H9 (cell line): ENCODE results near the gene NEMF. TPM values are rescaled to one million over a fixed set of nuclear protein-coding genes. Genes with fewer than 3 reads are reported as not detected.

ENCODE experiments used
- DNase-seq: peaks from one replicate; pipeline ENCODE4 v3.0.0-alpha.2; 2017
- H2AFZ ChIP-seq: one replicate; pipeline ENCODE4 v1.6.1; 2013; ENCODE audit warnings: mild to moderate bottlenecking, low read length, control low read depth, moderate library complexity
- H2AK5ac ChIP-seq: 2 replicates; pipeline ENCODE4 v1.6.1; 2013; ENCODE audit warnings: low read length, control low read depth, mixed read lengths; ENCODE audit not compliant: insufficient read length
- H2BK120ac ChIP-seq: one replicate; pipeline ENCODE4 v1.6.1; 2013; ENCODE audit warnings: low read depth, mild to moderate bottlenecking, low read length, control low read depth, inconsistent platforms; ENCODE audit not compliant: poor library complexity, severe bottlenecking
- H2BK12ac ChIP-seq: 2 replicates; pipeline ENCODE4 v1.6.1; 2013; ENCODE audit warnings: low read length, control low read depth, mixed read lengths, low read depth; ENCODE audit not compliant: insufficient read length
- H2BK15ac ChIP-seq: 2 replicates; pipeline ENCODE4 v1.6.1; 2013; ENCODE audit warnings: low read depth, low read length, control low read depth
- H2BK20ac ChIP-seq: one replicate; pipeline ENCODE4 v1.6.1; 2013; ENCODE audit warnings: low read depth, mild to moderate bottlenecking, low read length, control low read depth, inconsistent platforms; ENCODE audit not compliant: poor library complexity, severe bottlenecking
- H2BK5ac ChIP-seq: 2 replicates; pipeline ENCODE4 v1.6.1; 2013; ENCODE audit warnings: low read length, control low read depth, mixed read lengths; ENCODE audit not compliant: insufficient read length
- H3K14ac ChIP-seq: 2 replicates; pipeline ENCODE4 v1.6.1; 2013; ENCODE audit warnings: low read length, control low read depth; ENCODE audit not compliant: insufficient read depth
- H3K18ac ChIP-seq: 2 replicates; pipeline ENCODE4 v1.6.1; 2013; ENCODE audit warnings: low read depth, mild to moderate bottlenecking, mixed read lengths, low read length, control low read depth; ENCODE audit not compliant: insufficient read length
- H3K23ac ChIP-seq: 2 replicates; pipeline ENCODE4 v1.6.1; 2013; ENCODE audit warnings: low read length, control low read depth, mixed read lengths, low read depth; ENCODE audit not compliant: insufficient read length
- H3K23me2 ChIP-seq: 2 replicates; pipeline ENCODE4 v1.6.1; 2013; ENCODE audit warnings: low read depth, mild to moderate bottlenecking, mixed read lengths, low read length, control low read depth; ENCODE audit not compliant: insufficient read length, poor library complexity, severe bottlenecking
- H3K27ac ChIP-seq: 2 replicates; pipeline ENCODE4 v1.5.1; 2013; ENCODE audit warnings: low read length, control low read depth, mixed read lengths, low read depth; ENCODE audit not compliant: insufficient read length
- H3K27me3 ChIP-seq: 2 replicates; pipeline ENCODE4 v1.6.1; 2013; ENCODE audit warnings: low read length, control low read depth, inconsistent platforms; ENCODE audit not compliant: insufficient read depth
- H3K4ac ChIP-seq: 2 replicates; pipeline ENCODE4 v1.6.1; 2013; ENCODE audit warnings: low read depth, mild to moderate bottlenecking, control low read depth, inconsistent platforms, low read length, moderate library complexity
- H3K4me1 ChIP-seq: 2 replicates; pipeline ENCODE4 v1.6.1; 2013; ENCODE audit warnings: low read length, control low read depth, inconsistent platforms; ENCODE audit not compliant: insufficient read depth
- H3K4me2 ChIP-seq: 2 replicates; pipeline ENCODE4 v1.6.1; 2013; ENCODE audit warnings: low read length, control low read depth, mixed read lengths; ENCODE audit not compliant: insufficient read length, insufficient read depth
- H3K56ac ChIP-seq: 2 replicates; pipeline ENCODE4 v1.6.1; 2013; ENCODE audit warnings: low read depth, mild to moderate bottlenecking, mixed read lengths, low read length, control low read depth; ENCODE audit not compliant: insufficient read length
- H3K79me1 ChIP-seq: 2 replicates; pipeline ENCODE4 v1.6.1; 2013; ENCODE audit warnings: low read depth, mild to moderate bottlenecking, moderate library complexity, low read length, control low read depth, inconsistent platforms; ENCODE audit not compliant: insufficient read depth, poor library complexity, severe bottlenecking
- H3K79me2 ChIP-seq: 2 replicates; pipeline ENCODE4 v1.6.1; 2013; ENCODE audit warnings: low read length, control low read depth, inconsistent platforms; ENCODE audit not compliant: insufficient read depth
- H3K9ac ChIP-seq: 2 replicates; pipeline ENCODE4 v1.6.1; 2013; ENCODE audit warnings: low read length, control low read depth, mixed read lengths; ENCODE audit not compliant: insufficient read length; ENCODE audit errors: extremely low read depth
- H3K9me3 ChIP-seq: one replicate; pipeline ENCODE4 v1.6.1; 2013; ENCODE audit warnings: low read depth, low read length, inconsistent platforms; ENCODE audit not compliant: control insufficient read depth
- H3T11ph ChIP-seq: one replicate; pipeline ENCODE4 v1.6.1; 2013; ENCODE audit warnings: mild to moderate bottlenecking, low read length, control low read depth, inconsistent platforms
- H4K20me1 ChIP-seq: one replicate; pipeline ENCODE4 v1.6.1; 2013; ENCODE audit not compliant: control insufficient read depth, insufficient read length, insufficient read depth
- H4K5ac ChIP-seq: 2 replicates; pipeline ENCODE4 v1.6.1; 2013; ENCODE audit warnings: low read depth, mild to moderate bottlenecking, mixed read lengths, low read length, control low read depth; ENCODE audit not compliant: insufficient read length
- H4K8ac ChIP-seq: replicated peaks from 2 replicates; pipeline ENCODE4 v1.6.1; 2013; ENCODE audit warnings: low read length, control low read depth, mixed read lengths, low read depth; ENCODE audit not compliant: insufficient read length
- H4K91ac ChIP-seq: 2 replicates; pipeline ENCODE4 v1.6.1; 2013; ENCODE audit warnings: low read depth, mild to moderate bottlenecking, moderate library complexity, mixed read lengths, low read length, control low read depth; ENCODE audit not compliant: insufficient read length
- H3K27ac Mint-ChIP-seq, 3 experiments: 2 replicates in 2 of 3; 3 replicates in 1 of 3; pipeline ENCODE4 v1.8.0; 2020 to 2021; ENCODE audit warnings: mixed read lengths in 3 of 3, mild to moderate bottlenecking in 1 of 3, moderate library complexity in 1 of 3
- H3K27me3 Mint-ChIP-seq: 2 replicates; pipeline ENCODE4 v1.8.0; 2021; ENCODE audit warnings: low read depth, mild to moderate bottlenecking, moderate library complexity, mixed read lengths
- H3K36me3 Mint-ChIP-seq, 3 experiments: 2 replicates in 2 of 3; 3 replicates in 1 of 3; pipeline ENCODE4 v1.8.0; 2020 to 2021; ENCODE audit warnings: low read depth in 3 of 3, mixed read lengths in 3 of 3; ENCODE audit not compliant: insufficient read depth in 1 of 3
- H3K4me1 Mint-ChIP-seq, 2 experiments: 2 replicates each; pipeline ENCODE4 v1.8.0; 2020; ENCODE audit warnings: mixed read lengths in 2 of 2
- H3K4me3 Mint-ChIP-seq, 2 experiments: 2 replicates in 1 of 2; 3 replicates in 1 of 2; pipeline ENCODE4 v1.8.0; 2020 to 2021; ENCODE audit warnings: mild to moderate bottlenecking in 2 of 2, mixed read lengths in 2 of 2, moderate library complexity in 1 of 2
- H3K9me3 Mint-ChIP-seq, 2 experiments: 2 replicates in 1 of 2; 3 replicates in 1 of 2; pipeline ENCODE4 v1.8.0; 2020; ENCODE audit warnings: mild to moderate bottlenecking in 2 of 2, mixed read lengths in 2 of 2, moderate library complexity in 1 of 2
- CTCF ChIP-seq: fragments of 200-600 bp; sonication (generic); conservative IDR thresholded peaks from 3 replicates; pipeline ENCODE4 v1.8.0; 2021; ENCODE audit warnings: antibody characterized with exemption, mild to moderate bottlenecking
- WGBS: extraction: QIAGEN DNeasy Blood & Tissue Kit; methylation state at CpG from one replicate; pipeline ENCODE4 v1.1.7; 2013; ENCODE audit warnings: missing lambda C conversion rate, low lambda C conversion rate, mixed read lengths; ENCODE audit not compliant: insufficient read length; ENCODE audit errors: extremely low coverage; 5-methylcytosine and 5-hydroxymethylcytosine counted together
- total RNA-seq: library from RNA; stranded (reverse); gene quantifications from 2 replicates; pipeline ENCODE4 v1.2.1, GENCODE V29; 2021

The NEMF gene
- total RNA-seq, 1 experiment from 2014 or later: 57.4 TPM

GRCh38 chr14:49732896-49733295 lies 119.7 kb downstream of the NEMF start:
- H2BK12ac ChIP-seq: no peak overlapping the region
- no peak overlapping the region for H3K9ac ChIP-seq
- no peak overlapping the region for H4K91ac ChIP-seq
- H3K27me3 Mint-ChIP-seq: no peaks in the 10 kb centered on the region
- no peak overlapping the region for H2BK15ac ChIP-seq
- H4K5ac ChIP-seq: no peak overlapping the region
- H4K20me1 ChIP-seq: no peaks in the 10 kb centered on the region
- H3K4me3 Mint-ChIP-seq: no peak overlapping the region
- no peak overlapping the region for H2BK20ac ChIP-seq
- TF ChIP-seq CTCF: no peak
- no peak overlapping the region for H3K27ac Mint-ChIP-seq
- H3T11ph ChIP-seq: no peak overlapping the region
- no peaks in the 10 kb centered on the region for H3K9me3 ChIP-seq
- H3K4me1 ChIP-seq: no peaks in the 10 kb centered on the region
- H2BK5ac ChIP-seq: no peak overlapping the region
- no peaks in the 10 kb centered on the region for H3K27me3 ChIP-seq
- H2AK5ac ChIP-seq: no peak overlapping the region
- H3K18ac ChIP-seq: no peak overlapping the region
- H3K14ac ChIP-seq: no peak overlapping the region
- no peak overlapping the region for H3K4ac ChIP-seq
- H3K4me1 Mint-ChIP-seq: no peaks in the 10 kb centered on the region
- H2BK120ac ChIP-seq: no peak overlapping the region
- H3K4me2 ChIP-seq: no peak overlapping the region
- no peak overlapping the region for H3K56ac ChIP-seq
- WGBS: no CpG with 5 or more reads among the region's 3 CpGs
- no peaks in the 10 kb centered on the region for H3K79me1 ChIP-seq
- H2AFZ ChIP-seq: peak overlapping the region; percentile 6
- no peaks in the 10 kb centered on the region for H3K23me2 ChIP-seq
- no peak overlapping the region for H4K8ac ChIP-seq
- no peaks in the 10 kb centered on the region for H3K9me3 Mint-ChIP-seq
- H3K36me3 Mint-ChIP-seq: no peaks in the 10 kb centered on the region
- no peak for DNase-seq
- no peak overlapping the region for H3K23ac ChIP-seq
- no peaks in the 10 kb centered on the region for H3K79me2 ChIP-seq
- no peak overlapping the region for H3K27ac ChIP-seq

Other genes with a start within 250 kb of the NEMF start
- 205 and 207 TPM in 2 replicates for gene RPL36AL, start 232.2 kb downstream of the NEMF start, total RNA-seq
- 24.5 and 27.9 TPM in 2 replicates for gene MGAT2, start 232.0 kb downstream of the NEMF start, total RNA-seq
- 26.1 and 26.3 TPM in 2 replicates for gene DNAAF2, start 217.5 kb downstream of the NEMF start, total RNA-seq
- 24.1 and 25.7 TPM in 2 replicates for gene POLE2, start 164.6 kb downstream of the NEMF start, total RNA-seq
- not detected in 2 replicates for gene KLHDC1, start 159.7 kb downstream of the NEMF start, total RNA-seq
- gene KLHDC2, start 84.6 kb downstream of the NEMF start, total RNA-seq: 41.3 and 41.6 TPM in 2 replicates
- 49.2 and 51.0 TPM in 2 replicates for gene ARF6, start 40.3 kb upstream of the NEMF start, total RNA-seq